ENCODE measurements around the gene MPZL2. TPM values are rescaled to one million over a fixed set of nuclear protein-coding genes. Genes with fewer than 3 reads are reported as not detected.
A peak's percentile ranks its signal among the peaks of the same experiment; 100 is the strongest.

Gene MPZL2
- total RNA-seq, 2 donors from 2014 or later, result 58.8 to 114 TPM

- intact Hi-C loops (cut with DNase I), result no loop called here
- H3K4me3 ChIP-seq, result no peak overlapping the region
- no peaks in the 10 kb centered on the region for H3K36me3 ChIP-seq
- H3K27ac ChIP-seq, result peak overlapping the region; percentile 42
- H3K4me1 ChIP-seq, result no peaks in the 10 kb centered on the region
- no peak for TF ChIP-seq CTCF (IDR thresholded peaks at IDR 0.05)
- H3K9ac ChIP-seq (ENCODE audit: low read depth in 2 of 2, low read length in 2 of 2), result peak overlapping the region in 1 of 2 donors; percentile 30
- H3K27me3 ChIP-seq, result no peaks in the 10 kb centered on the region
- no peak for DNase-seq
- H3K9me3 ChIP-seq, result no peaks in the 10 kb centered on the region
Measured at GRCh38 chr11:118283037-118283636, 19.0 kb upstream of the MPZL2 start.

- Histone ChIP-seq H3K9me3 (no peaks in the 10 kb centered on the region), H3K27me3 (no peaks in the 10 kb centered on the region), H3K4me1 (no peaks in the 10 kb centered on the region), H3K4me3 (no peak overlapping the region), H3K27ac (no peak overlapping the region), H3K36me3 (no peaks in the 10 kb centered on the region), H3K9ac (ENCODE audit: low read depth in 2 of 2, low read length in 2 of 2) (no peak overlapping the region)
- intact Hi-C loops (cut with DNase I), result no loop called here
- DNase-seq, result no peak
- no peak for TF ChIP-seq CTCF (IDR thresholded peaks at IDR 0.05)
Measured at GRCh38 chr11:118282606-118283005, 18.5 kb upstream of the MPZL2 start.

- H3K27ac ChIP-seq, result no peak overlapping the region
- TF ChIP-seq CTCF (IDR thresholded peaks at IDR 0.05), result no peak
- H3K9me3 ChIP-seq, result no peaks in the 10 kb centered on the region
- H3K4me1 ChIP-seq, result no peaks in the 10 kb centered on the region
- H3K27me3 ChIP-seq, result no peaks in the 10 kb centered on the region
- H3K9ac ChIP-seq (ENCODE audit: low read depth in 2 of 2, low read length in 2 of 2), result no peak overlapping the region
- intact Hi-C loops (cut with DNase I), result no loop called here
- no peaks in the 10 kb centered on the region for H3K36me3 ChIP-seq
- no peak overlapping the region for H3K4me3 ChIP-seq
- DNase-seq, result no peak
Measured at GRCh38 chr11:118281284-118281683, 17.2 kb upstream of the MPZL2 start.

GRCh38 chr11:118277312-118277711 lies 13.2 kb upstream of the MPZL2 start:
- no peaks in the 10 kb centered on the region for H3K36me3 ChIP-seq
- no peak for TF ChIP-seq CTCF (IDR thresholded peaks at IDR 0.05)
- H3K9ac ChIP-seq (ENCODE audit: low read depth in 2 of 2, low read length in 2 of 2), result no peak overlapping the region
- no peaks in the 10 kb centered on the region for H3K9me3 ChIP-seq
- H3K27ac ChIP-seq, result no peak overlapping the region
- no peaks in the 10 kb centered on the region for H3K4me1 ChIP-seq
- no peak for DNase-seq
- H3K4me3 ChIP-seq, result no peak overlapping the region
- intact Hi-C loops (cut with DNase I), result no loop called here
- no peaks in the 10 kb centered on the region for H3K27me3 ChIP-seq

- intact Hi-C loops (cut with DNase I), result no loop called here
- TF ChIP-seq CTCF (IDR thresholded peaks at IDR 0.05), result no peak
- H3K4me3 ChIP-seq, result no peak overlapping the region
Measured at GRCh38 chr11:118276422-118276821, 12.3 kb upstream of the MPZL2 start.

More at GRCh38 chr11:118276422-118276821, 12.3 kb upstream of the MPZL2 start:
- no peaks in the 10 kb centered on the region for H3K9me3 ChIP-seq
- H3K9ac ChIP-seq (ENCODE audit: low read depth in 2 of 2, low read length in 2 of 2), result no peak overlapping the region
- no peaks in the 10 kb centered on the region for H3K36me3 ChIP-seq
- DNase-seq, result no peak
- no peak overlapping the region for H3K27ac ChIP-seq
- H3K4me1 ChIP-seq, result no peaks in the 10 kb centered on the region
- H3K27me3 ChIP-seq, result no peaks in the 10 kb centered on the region

Data from colonic mucosa (tissue), 4 donors.